ENCODE data around the gene TOP1. TPM values are rescaled to one million over a fixed set of nuclear protein-coding genes. Genes with fewer than 3 reads are reported as not detected.

Gene TOP1
- total and polyA plus RNA-seq, 2 donors from 2014 or later: 23.4 to 49.9 TPM

GRCh38 chr20:41050361-41051008, 21.9 kb downstream of the TOP1 start:
- Histone ChIP-seq H3K9me3 (ENCODE audit: control insufficient read depth in 2 of 3, insufficient read depth in 1 of 3, low read length in 3 of 3) (no peaks in the 10 kb centered on the region), H3K9ac (ENCODE audit: low read length in 3 of 3) (no peak overlapping the region), H3K4me1 (ENCODE audit: control insufficient read depth in 2 of 3, insufficient read depth in 2 of 3, low read depth in 1 of 3, low read length in 3 of 3) (peaks cover 2 to 50% (median 44%) of the 10 kb centered on the region in 3 donors), H3K4me3 (ENCODE audit: low read length in 3 of 3) (no peak overlapping the region), H3K27me3 (ENCODE audit: control insufficient read depth, insufficient read depth, low read length) (no peaks in the 10 kb centered on the region), H3K27ac (ENCODE audit: low read depth in 2 of 2, low read length in 2 of 2) (no peak overlapping the region), H3K36me3 (ENCODE audit: control insufficient read depth in 2 of 3, insufficient read depth in 3 of 3, low read length in 3 of 3) (no peaks in the 10 kb centered on the region)
- intact Hi-C loops (cut with DNase I): no loop called here
- no peak for TF ChIP-seq CTCF (IDR thresholded peaks at IDR 0.05; ENCODE audit: borderline replicate concordance, extremely low read depth, insufficient read depth)
- no peak for FAIRE-seq
- peak in 1 of 5 donors; percentile 34 for DNase-seq

- Histone ChIP-seq H3K27ac (ENCODE audit: low read depth in 2 of 2, low read length in 2 of 2) (peak overlapping the region in 1 of 2 donors; percentile 42), H3K9me3 (ENCODE audit: control insufficient read depth in 2 of 3, insufficient read depth in 1 of 3, low read length in 3 of 3) (no peaks in the 10 kb centered on the region), H3K27me3 (ENCODE audit: control insufficient read depth, insufficient read depth, low read length) (no peaks in the 10 kb centered on the region), H3K4me3 (ENCODE audit: low read length in 3 of 3) (no peak overlapping the region), H3K36me3 (ENCODE audit: control insufficient read depth in 2 of 3, insufficient read depth in 3 of 3, low read length in 3 of 3) (no peaks in the 10 kb centered on the region), H3K4me1 (ENCODE audit: control insufficient read depth in 2 of 3, insufficient read depth in 2 of 3, low read depth in 1 of 3, low read length in 3 of 3) (peaks cover 2 to 45% (median 43%) of the 10 kb centered on the region in 3 donors), H3K9ac (ENCODE audit: low read length in 3 of 3) (no peak overlapping the region)
- intact Hi-C loops (cut with DNase I): no loop called here
- no peak for TF ChIP-seq CTCF (IDR thresholded peaks at IDR 0.05; ENCODE audit: borderline replicate concordance, extremely low read depth, insufficient read depth)
- FAIRE-seq (no peak), DNase-seq (no peak)
Measured at GRCh38 chr20:41051009-41051825, 22.6 kb downstream of the TOP1 start.

DNA sequence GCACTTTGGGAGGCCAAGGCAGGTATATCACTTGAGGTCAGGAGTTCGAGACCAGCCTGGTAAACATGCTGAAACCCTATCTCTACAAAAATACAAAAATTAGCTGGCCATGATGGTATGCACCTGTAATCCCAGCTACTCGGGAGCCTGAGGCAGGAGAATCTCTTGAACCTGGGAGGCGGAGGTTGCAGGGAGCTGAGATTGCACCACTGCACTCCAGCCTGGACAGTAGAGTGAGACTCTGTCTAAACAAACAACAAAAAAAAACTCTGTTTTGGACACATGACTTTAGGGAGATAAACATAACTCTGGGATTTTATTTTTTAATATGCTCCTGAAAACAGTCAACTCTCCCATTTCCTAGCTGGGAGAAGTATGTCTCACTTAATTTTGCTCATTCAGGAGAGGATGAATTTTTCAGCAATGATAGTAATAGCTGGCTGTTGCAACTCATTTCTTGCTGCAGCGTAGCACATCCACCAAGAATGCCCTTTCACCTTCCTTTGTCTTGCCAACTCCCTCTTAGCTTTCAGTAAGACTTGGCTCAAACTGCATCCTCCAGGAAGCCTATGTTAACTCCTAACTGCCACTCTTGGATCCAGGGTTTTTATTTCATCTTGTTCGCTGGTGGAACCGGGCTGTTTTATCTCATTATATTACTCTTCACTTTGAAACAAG, 24.3 kb downstream of the TOP1 start:
- H3K4me3 ChIP-seq (ENCODE audit: low read length in 3 of 3): no peak overlapping the region
- no peaks in the 10 kb centered on the region for H3K9me3 ChIP-seq (ENCODE audit: control insufficient read depth in 2 of 3, insufficient read depth in 1 of 3, low read length in 3 of 3)
- DNase-seq: peak in 1 of 5 donors; percentile 58
- no peaks in the 10 kb centered on the region for H3K36me3 ChIP-seq (ENCODE audit: control insufficient read depth in 2 of 3, insufficient read depth in 3 of 3, low read length in 3 of 3)
- intact Hi-C loops (cut with DNase I): no loop called here
- H3K9ac ChIP-seq (ENCODE audit: low read length in 3 of 3): no peak overlapping the region
- no peaks in the 10 kb centered on the region for H3K27me3 ChIP-seq (ENCODE audit: control insufficient read depth, insufficient read depth, low read length)
- H3K27ac ChIP-seq (ENCODE audit: low read depth in 2 of 2, low read length in 2 of 2): no peak overlapping the region
- H3K4me1 ChIP-seq (ENCODE audit: control insufficient read depth in 2 of 3, insufficient read depth in 2 of 3, low read depth in 1 of 3, low read length in 3 of 3): peaks cover 2 to 35% (median 35%) of the 10 kb centered on the region in 3 donors
- no peak for TF ChIP-seq CTCF (IDR thresholded peaks at IDR 0.05; ENCODE audit: borderline replicate concordance, extremely low read depth, insufficient read depth)
- no peak for FAIRE-seq
